Activated effector memory CD4-positive, alpha-beta T cell treated with Interleukin-2 at 50 U/mL for 16 hours (primary cell): ENCODE data around the gene CYB5B.
"Not testable (repeated sequence)": the region's sequence is repeated elsewhere in the genome, so short reads cannot be mapped to it uniquely, and the experiment has no call there.

Source experiments
- DNase-seq: peaks from one replicate; pipeline ENCODE4 v3.0.0-alpha.2; 2020

Gene CYB5B

GRCh38 chr16:69410219-69410990 lies 14.0 kb upstream of the CYB5B start:
- DNase-seq, result no peak

DNA sequence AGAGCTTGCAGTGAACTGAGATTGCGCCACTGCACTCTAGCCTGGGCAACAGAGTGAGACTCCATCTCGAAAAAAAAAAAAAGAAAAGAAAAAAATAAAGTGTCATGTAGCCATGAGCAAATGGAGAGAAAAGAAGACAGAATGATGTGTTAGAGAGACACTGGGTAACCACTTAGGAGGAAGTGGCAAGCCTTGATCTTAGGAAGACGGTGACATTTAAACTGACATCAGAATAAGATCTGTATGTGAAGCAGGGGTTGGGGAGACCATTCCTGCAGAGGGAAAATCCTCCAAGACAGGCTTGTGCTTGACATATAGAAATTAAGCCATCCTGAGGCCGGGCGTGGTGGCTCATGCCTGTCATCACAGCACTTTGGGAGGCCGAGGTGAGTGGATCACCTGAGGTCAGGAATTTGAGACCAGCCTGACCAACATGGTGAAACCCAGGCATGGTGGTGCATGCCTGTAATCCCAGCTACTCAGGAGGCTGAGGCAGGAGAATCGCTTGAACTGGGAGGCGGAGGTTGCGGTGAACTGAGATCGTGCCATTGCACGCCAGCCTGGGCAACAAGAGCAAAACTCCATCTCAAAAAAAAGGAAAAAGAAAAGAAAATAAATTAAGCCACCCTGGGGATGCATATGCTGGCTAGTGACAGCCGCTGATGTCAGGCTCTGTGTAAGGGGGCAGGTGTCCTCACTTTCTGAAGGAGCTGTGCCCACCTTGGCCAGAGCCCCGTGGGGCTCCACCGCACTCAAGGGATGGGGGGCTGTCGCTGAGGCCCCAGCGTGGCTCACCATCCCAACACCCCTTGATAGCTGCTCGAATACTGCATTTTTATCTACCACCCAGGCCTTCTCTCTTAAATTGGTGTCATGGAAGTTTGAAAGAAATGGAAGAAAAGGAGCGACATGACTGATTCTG lies 13.1 kb upstream of the CYB5B start:
- DNase-seq, result no peak

DNA sequence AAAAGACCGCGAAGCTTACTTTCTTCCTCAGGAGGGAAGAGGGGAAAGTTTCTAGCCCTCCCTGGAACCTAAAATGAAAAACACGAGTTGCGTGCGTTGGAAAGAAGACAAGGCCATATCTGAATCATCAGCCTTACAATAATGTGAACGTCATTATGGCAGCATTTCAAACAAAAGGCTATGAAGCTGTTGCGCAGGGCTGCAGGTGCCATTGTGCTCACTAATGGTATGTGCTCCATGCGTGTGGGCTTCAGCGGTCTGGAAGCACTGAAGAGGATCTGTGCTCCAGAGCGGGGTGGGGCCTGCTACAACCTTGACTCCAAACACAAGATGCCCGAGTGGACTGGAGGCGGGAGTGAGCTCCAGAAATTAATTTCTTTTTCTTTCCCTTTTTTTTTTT lies 12.1 kb upstream of the CYB5B start:
- no peak for DNase-seq

DNA sequence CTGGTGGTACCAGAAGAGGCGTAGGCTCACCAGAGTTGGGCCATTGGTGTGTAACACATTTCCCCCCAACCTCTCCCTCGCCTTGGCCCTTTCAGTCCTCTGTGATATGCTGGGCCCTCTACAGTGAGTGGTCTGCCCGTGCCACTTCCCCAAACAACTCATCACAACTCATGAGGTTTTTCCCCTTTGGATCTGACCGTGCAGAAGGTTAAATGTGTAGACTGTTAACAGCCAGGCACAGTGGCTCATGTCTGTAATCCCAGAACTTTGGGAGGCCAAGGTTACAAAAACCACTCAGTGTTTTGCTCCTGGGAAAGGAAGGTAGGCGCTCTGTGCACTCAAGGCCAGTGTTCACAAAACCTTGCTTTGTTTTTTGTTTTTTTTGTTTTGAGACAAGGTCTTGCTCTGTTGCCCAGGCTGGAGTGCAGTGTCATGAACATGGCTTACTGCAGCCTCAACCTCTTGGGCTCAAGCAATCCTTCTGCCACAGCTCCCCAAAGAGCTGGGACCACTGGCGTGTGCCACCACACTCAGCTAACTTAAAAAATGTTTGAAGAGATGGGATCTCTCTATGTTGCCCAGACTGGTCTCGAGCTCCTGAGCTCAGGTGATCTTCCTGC lies 11.3 kb upstream of the CYB5B start:
- no peak for DNase-seq

- no peak for DNase-seq
Observed at GRCh38 chr16:69417520-69418199, 6.8 kb upstream of the CYB5B start.

GRCh38 chr16:69419956-69420355 lies 4.5 kb upstream of the CYB5B start:
- DNase-seq, result no peak

- DNase-seq, result no peak
Observed at GRCh38 chr16:69423189-69423588, 1.2 kb upstream of the CYB5B start.

DNA sequence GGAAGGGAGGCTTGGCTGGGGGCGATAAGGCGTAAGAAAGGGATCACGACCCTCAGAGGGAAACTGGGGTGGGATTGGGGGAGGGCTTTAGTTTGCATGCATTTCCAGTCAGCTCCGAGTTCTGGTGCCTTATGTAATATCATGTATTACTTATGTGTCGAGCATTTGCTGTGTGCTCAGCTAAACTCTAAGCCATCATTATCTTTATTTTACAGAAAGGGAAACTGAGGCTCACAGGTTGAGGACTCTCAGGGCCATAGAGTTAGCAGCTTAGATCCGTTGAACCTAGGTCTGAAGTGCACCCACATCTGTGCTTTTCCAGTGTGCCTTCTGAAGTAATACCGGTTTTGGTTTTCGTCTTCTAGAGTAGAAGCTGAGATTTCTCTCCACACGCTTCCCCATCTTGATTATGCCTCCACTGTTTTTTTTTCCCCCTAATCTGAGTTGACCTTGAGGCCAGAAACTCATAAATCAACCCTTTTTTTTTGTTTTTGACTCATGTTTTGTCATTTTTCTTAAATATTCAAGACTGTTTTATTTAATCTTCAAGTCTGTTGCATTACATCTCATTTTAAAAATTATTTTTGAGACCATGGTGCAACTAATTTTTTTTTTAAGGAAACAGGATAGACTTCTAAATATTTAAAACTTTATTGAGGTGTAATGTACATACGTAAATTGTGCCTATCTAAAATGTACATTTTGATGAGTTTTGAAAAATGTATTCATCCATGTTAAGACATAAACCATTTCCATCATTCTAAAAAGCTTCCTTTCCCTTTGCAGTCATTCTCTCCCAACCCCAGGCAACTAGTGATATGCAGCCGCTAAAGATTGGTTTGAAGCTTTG lies 741 bp downstream of the CYB5B start:
- DNase-seq, result no peak

DNA sequence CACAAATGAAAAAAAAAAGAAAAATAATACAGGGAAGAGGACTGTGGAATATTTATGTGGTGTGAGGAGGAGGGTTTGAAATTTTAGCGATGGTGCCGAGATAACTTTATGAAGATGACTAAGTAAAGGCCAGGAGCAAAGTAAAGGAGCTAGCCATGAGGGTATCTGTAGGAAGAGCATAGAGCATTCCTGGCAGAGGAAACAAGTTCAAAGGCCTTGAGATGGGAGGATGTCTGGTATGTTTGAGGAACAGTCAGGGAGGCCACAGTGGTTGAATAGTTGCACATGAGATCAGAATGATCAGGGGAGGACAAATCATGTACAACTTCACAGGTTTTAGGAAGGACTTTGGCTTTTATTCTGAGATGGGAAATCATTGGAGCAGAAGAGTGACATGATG lies 4.2 kb downstream of the CYB5B start:
- no peak for DNase-seq

DNA sequence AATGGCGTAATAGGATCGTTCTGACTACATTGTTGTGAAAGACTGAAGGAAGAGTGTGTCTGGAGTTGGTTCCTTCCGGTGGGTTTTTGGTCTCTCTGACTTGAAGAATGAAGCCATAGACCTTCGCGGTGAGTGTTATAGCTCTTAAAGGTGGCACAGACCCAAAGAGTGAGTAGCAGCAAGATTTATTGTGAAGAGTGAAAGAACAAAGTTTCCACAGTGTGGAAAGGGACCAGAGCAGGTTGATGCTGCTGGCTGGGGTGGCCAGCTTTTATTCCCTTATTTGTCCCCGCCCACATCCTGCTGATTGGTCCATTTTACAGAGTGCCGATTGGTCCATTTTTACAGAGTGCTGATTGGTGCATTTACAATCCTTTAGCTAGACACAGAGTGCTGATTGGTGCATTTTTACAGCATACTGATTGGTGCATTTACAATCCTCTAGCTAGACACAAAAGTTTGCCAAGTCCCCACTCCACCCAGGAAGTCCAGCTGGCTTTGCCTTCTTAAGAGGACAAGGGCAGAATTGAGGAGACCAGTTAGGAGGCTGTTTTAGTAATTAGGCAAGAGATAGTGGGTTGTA lies 4.7 kb downstream of the CYB5B start:
- DNase-seq, result not testable (repeated sequence)

DNA sequence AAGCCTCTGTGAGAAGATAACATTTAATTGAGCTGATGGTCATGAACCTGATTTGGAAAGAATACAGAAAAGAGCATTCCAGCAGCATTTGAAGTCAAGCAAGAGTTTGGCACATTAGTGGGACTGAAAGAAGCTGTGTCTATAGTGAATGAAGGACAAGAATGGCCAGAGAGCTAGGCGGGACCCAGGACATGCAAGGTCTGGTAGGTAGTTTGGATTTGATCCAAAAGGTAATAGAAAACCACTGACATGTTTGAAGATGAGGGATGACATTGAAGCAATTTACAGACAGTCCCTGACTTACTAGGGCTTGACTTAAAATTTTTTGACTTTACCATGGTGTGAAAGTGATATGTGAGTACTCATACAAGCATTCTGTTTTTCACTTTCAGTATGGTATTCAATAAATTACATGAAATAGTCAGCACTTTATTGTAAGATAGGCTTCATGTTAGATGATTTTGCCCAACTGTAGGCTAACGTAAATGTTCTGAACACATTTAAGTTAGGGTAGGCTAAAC lies 7.6 kb downstream of the CYB5B start:
- DNase-seq, result no peak

- no peak for DNase-seq
Observed at GRCh38 chr16:69434066-69434465, 9.6 kb downstream of the CYB5B start.

- no peak for DNase-seq
Observed at GRCh38 chr16:69435977-69436820, 11.8 kb downstream of the CYB5B start.

DNA sequence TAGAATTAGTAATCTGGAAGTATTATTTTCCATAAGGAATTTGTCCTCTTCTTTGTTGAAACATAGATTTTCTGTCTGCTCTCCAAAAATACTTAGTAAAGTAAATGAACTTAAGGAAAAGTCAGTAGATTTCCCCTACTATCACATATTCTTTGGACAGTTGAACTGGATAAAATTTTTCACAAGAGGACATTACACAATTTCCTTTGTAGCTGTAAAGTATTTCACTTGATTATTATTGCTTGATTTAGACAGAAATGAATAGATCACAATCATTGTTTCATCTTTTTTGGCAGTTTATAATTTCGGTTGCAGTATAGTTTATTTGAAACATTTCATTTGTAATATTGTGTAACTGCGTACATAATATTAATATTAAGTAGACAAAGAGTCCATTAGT lies 12.5 kb downstream of the CYB5B start:
- no peak for DNase-seq

GRCh38 chr16:69438465-69438864 lies 14.0 kb downstream of the CYB5B start:
- DNase-seq, result no peak

GRCh38 chr16:69440250-69440649 lies 15.8 kb downstream of the CYB5B start:
- DNase-seq, result no peak

DNA sequence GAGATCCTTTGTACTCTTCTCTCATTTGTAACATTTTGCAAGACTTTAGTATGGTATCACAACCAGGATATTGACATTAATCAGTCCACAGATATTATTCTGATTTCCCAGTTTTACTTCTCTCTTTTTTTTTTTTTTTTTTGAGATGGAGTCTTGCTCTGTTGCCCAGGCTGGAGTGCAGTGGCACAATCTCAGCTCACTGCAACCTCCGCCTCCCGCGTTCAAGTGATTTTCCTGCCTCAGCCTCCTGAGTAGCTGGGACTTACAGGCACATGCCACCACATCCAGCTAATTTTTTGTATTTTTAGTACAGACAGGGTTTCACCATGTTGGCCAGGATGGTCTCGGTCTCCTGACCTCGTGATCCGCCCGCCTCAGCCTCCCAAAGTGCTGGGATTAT lies 16.6 kb downstream of the CYB5B start:
- DNase-seq, result not testable (repeated sequence)

- peak; percentile 27 for DNase-seq
Observed at GRCh38 chr16:69443927-69444631, 19.7 kb downstream of the CYB5B start.

GRCh38 chr16:69444873-69445517 lies 20.6 kb downstream of the CYB5B start:
- no peak for DNase-seq
